SU-DHL-6 (cell line): ENCODE measurements around the gene NME7.

Experiments used
- EZH2phosphoT487 ChIP-seq: fragments of 200-600 bp; sonication (generic), shearing (Covaris generic); conservative IDR thresholded peaks from 2 replicates; pipeline ENCODE4 v1.6.1; 2018; ENCODE audit warnings: mild to moderate bottlenecking, antibody characterized with exemption, low read length, moderate library complexity, mixed read lengths
- TF ChIP-seq, protein P1 (sequence below): fragments of 200-600 bp; sonication (generic); IDR thresholded peaks from one replicate; pipeline ENCODE4 v1.5.1; 2017; ENCODE audit warnings: antibody characterized with exemption, mild to moderate bottlenecking, low read length, moderate library complexity; ENCODE audit not compliant: insufficient read depth, poor library complexity, severe bottlenecking

DNA sequence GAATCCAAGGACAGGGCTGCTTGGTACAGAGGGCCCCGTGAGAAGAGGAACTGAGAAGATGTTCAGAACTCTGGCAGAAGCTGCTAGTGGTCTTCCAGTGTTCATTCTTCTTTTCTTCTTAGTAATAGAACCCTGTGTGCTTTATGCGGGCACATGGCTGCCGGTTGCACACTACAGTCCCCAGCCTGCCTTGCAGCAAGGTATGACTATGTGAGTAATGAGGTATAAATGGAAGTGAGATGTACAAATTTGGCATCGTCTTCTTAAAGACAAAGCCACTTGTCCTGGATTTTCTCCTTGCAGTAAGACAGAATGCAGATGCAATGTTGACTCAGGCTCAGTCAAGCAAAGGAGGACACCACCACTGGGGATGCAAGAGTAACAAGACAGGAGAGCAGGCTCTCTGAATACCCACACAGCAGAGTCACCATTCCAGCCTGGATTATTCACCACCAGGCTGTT, 276.1 kb downstream of the NME7 start:
- TF ChIP-seq, protein P1, sequence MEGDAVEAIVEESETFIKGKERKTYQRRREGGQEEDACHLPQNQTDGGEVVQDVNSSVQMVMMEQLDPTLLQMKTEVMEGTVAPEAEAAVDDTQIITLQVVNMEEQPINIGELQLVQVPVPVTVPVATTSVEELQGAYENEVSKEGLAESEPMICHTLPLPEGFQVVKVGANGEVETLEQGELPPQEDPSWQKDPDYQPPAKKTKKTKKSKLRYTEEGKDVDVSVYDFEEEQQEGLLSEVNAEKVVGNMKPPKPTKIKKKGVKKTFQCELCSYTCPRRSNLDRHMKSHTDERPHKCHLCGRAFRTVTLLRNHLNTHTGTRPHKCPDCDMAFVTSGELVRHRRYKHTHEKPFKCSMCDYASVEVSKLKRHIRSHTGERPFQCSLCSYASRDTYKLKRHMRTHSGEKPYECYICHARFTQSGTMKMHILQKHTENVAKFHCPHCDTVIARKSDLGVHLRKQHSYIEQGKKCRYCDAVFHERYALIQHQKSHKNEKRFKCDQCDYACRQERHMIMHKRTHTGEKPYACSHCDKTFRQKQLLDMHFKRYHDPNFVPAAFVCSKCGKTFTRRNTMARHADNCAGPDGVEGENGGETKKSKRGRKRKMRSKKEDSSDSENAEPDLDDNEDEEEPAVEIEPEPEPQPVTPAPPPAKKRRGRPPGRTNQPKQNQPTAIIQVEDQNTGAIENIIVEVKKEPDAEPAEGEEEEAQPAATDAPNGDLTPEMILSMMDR: no peak
- TF ChIP-seq EZH2phosphoT487: no peak
